GM18951 (cell line): ENCODE results near the gene PLCD3.

Source experiments
- POLR2A ChIP-seq: IDR thresholded peaks from 4 replicates; pipeline ENCODE4 v1.6.1; 2011; ENCODE audit warnings: mild to moderate bottlenecking; ENCODE audit not compliant: insufficient read length, insufficient read depth; ENCODE audit errors: extremely low read depth
- in situ Hi-C: fragments of 300-500 bp; cut with MboI; formaldehyde crosslinking; loops from one replicate; pipeline ENCODE4 v1.12.0; 2022; ENCODE audit warnings: low sequenced_read_pairs, mixed read lengths, inconsistent platforms; ENCODE audit not compliant: unreplicated experiment

PLCD3 gene

GRCh38 chr17:45103269-45103795 is 29.0 kb downstream of the PLCD3 start:
- TF ChIP-seq POLR2A: no peak
- in situ Hi-C loops: no loop called here

GRCh38 chr17:45102856-45103255 is 29.5 kb downstream of the PLCD3 start:
- in situ Hi-C loops: no loop called here
- no peak for TF ChIP-seq POLR2A

- in situ Hi-C loops: no loop called here
- no peak for TF ChIP-seq POLR2A
These were observed 30.2 kb downstream of the PLCD3 start for GRCh38 chr17:45101883-45102811.

- in situ Hi-C loops: no loop called here
- TF ChIP-seq POLR2A: no peak
These were observed 30.8 kb downstream of the PLCD3 start for GRCh38 chr17:45101546-45101882.

GRCh38 chr17:45098869-45099616 is 33.3 kb downstream of the PLCD3 start:
- in situ Hi-C loops: loop anchor here (10.0 kb wide), 1 partner anchor 174 kb away; no protein-coding TSS in a partner anchor
- TF ChIP-seq POLR2A: no peak

- TF ChIP-seq POLR2A: no peak
These were observed 34.0 kb downstream of the PLCD3 start for GRCh38 chr17:45098081-45098868.

GRCh38 chr17:45096926-45097325 is 35.4 kb downstream of the PLCD3 start:
- no peak for TF ChIP-seq POLR2A
- in situ Hi-C loops: loop anchor here (10.0 kb wide), 1 partner anchor 172 kb away; no protein-coding TSS in a partner anchor

More at GRCh38 chr17:45098081-45098868, 34.0 kb downstream of the PLCD3 start:
- in situ Hi-C loops: loop anchor here (10.0 kb wide), 1 partner anchor 173 kb away; no protein-coding TSS in a partner anchor

- in situ Hi-C loops: loop anchor here (10.0 kb wide), 1 partner anchor 171 kb away; no protein-coding TSS in a partner anchor
- TF ChIP-seq POLR2A: no peak
These were observed 36.2 kb downstream of the PLCD3 start for GRCh38 chr17:45096141-45096540.

GRCh38 chr17:45093444-45094110 is 38.7 kb downstream of the PLCD3 start:
- TF ChIP-seq POLR2A: no peak

GRCh38 chr17:45092911-45093430 is 39.3 kb downstream of the PLCD3 start:
- no peak for TF ChIP-seq POLR2A
- in situ Hi-C loops: loop anchor here (10.0 kb wide), 1 partner anchor 168 kb away; no protein-coding TSS in a partner anchor

More at GRCh38 chr17:45093444-45094110, 38.7 kb downstream of the PLCD3 start:
- in situ Hi-C loops: loop anchor here (10.0 kb wide), 1 partner anchor 169 kb away; no protein-coding TSS in a partner anchor

- TF ChIP-seq POLR2A: no peak
- in situ Hi-C loops: loop anchor here (10.0 kb wide), 1 partner anchor 167 kb away; no protein-coding TSS in a partner anchor
These were observed 40.4 kb downstream of the PLCD3 start for GRCh38 chr17:45091778-45092425.
